Measurements from ENCODE around the gene HMCN2.

HMCN2 gene

GRCh38 chr9:130347931-130348330 is 82.4 kb downstream of the HMCN2 start:
- DNase-seq (ENCODE audit: extremely low read depth, low read depth), result no peak
- TF ChIP-seq CTCF (IDR thresholded peaks at IDR 0.05; ENCODE audit: low read depth, low read length, missing control alignments), result no peak
- H3K4me3 ChIP-seq (replicated peaks; ENCODE audit: low read depth, low read length), result no peak overlapping the region

GRCh38 chr9:130348341-130348740 is 82.8 kb downstream of the HMCN2 start:
- no peak for DNase-seq (ENCODE audit: extremely low read depth, low read depth)
- no peak overlapping the region for H3K4me3 ChIP-seq (replicated peaks; ENCODE audit: low read depth, low read length)
- TF ChIP-seq CTCF (IDR thresholded peaks at IDR 0.05; ENCODE audit: low read depth, low read length, missing control alignments), result no peak

- H3K4me3 ChIP-seq (replicated peaks; ENCODE audit: low read depth, low read length), result no peak overlapping the region
- DNase-seq (ENCODE audit: extremely low read depth, low read depth), result no peak
- TF ChIP-seq CTCF (IDR thresholded peaks at IDR 0.05; ENCODE audit: low read depth, low read length, missing control alignments), result no peak
Measured at GRCh38 chr9:130348881-130349280, 83.3 kb downstream of the HMCN2 start.

GRCh38 chr9:130349398-130349797 is 83.8 kb downstream of the HMCN2 start:
- no peak for TF ChIP-seq CTCF (IDR thresholded peaks at IDR 0.05; ENCODE audit: low read depth, low read length, missing control alignments)
- no peak overlapping the region for H3K4me3 ChIP-seq (replicated peaks; ENCODE audit: low read depth, low read length)
- DNase-seq (ENCODE audit: extremely low read depth, low read depth), result no peak

- H3K4me3 ChIP-seq (replicated peaks; ENCODE audit: low read depth, low read length), result no peak overlapping the region
- no peak for TF ChIP-seq CTCF (IDR thresholded peaks at IDR 0.05; ENCODE audit: low read depth, low read length, missing control alignments)
Measured at GRCh38 chr9:130351343-130351742, 85.8 kb downstream of the HMCN2 start.

GRCh38 chr9:130352081-130352480 is 86.5 kb downstream of the HMCN2 start:
- DNase-seq (ENCODE audit: extremely low read depth, low read depth), result no peak
- no peak overlapping the region for H3K4me3 ChIP-seq (replicated peaks; ENCODE audit: low read depth, low read length)
- no peak for TF ChIP-seq CTCF (IDR thresholded peaks at IDR 0.05; ENCODE audit: low read depth, low read length, missing control alignments)

More at GRCh38 chr9:130351343-130351742, 85.8 kb downstream of the HMCN2 start:
- DNase-seq (ENCODE audit: extremely low read depth, low read depth), result no peak

- DNase-seq (ENCODE audit: extremely low read depth, low read depth), result no peak
- H3K4me3 ChIP-seq (replicated peaks; ENCODE audit: low read depth, low read length), result no peak overlapping the region
- TF ChIP-seq CTCF (IDR thresholded peaks at IDR 0.05; ENCODE audit: low read depth, low read length, missing control alignments), result no peak
Measured at GRCh38 chr9:130352586-130353285, 87.2 kb downstream of the HMCN2 start.

All from HFF-Myc (cell line).